PC-3 (cell line): ENCODE results near the gene NUDT3. TPM values are rescaled to one million over a fixed set of nuclear protein-coding genes. Genes with fewer than 3 reads are reported as not detected.
A peak's percentile ranks its signal among the peaks of the same experiment; 100 is the strongest.

Experiments used
- ATAC-seq: fragments of 200-7000 bp; cut with Tn5 transposase; 2 replicates; pipeline ENCODE4 v1.9.1; 2020; ENCODE audit warnings: mild to moderate bottlenecking, moderate library complexity
- BruUV-seq: library from RNA; stranded (reverse); fragments of 400-500 nt; replicated peaks from 2 replicates; lab custom pipeline; 2021; lab: Mats Ljungman, UMichigan
- CTCF ChIA-PET: fragments of 300-600 bp; sonication (Branson Sonifier 250); formaldehyde crosslinking; loops from one replicate; lab custom pipeline; 2022; ENCODE audit warnings: antibody characterized with exemption; lab: Charles Lee
- POLR2A ChIA-PET: fragments of 300-600 bp; sonication (Branson Sonifier 250); formaldehyde crosslinking; loops from one replicate; lab custom pipeline; 2022; ENCODE audit warnings: antibody characterized with exemption; ENCODE audit not compliant: unreplicated experiment; lab: Charles Lee
- DNase-seq: peaks from one replicate; pipeline ENCODE4 v3.0.0-alpha.2; 2015
- H2AFZ ChIP-seq: fragments of 300-600 bp; sonication (generic); 2 replicates; pipeline ENCODE4 v1.6.0; 2016; ENCODE audit warnings: antibody characterized with exemption, low read length
- H3F3A ChIP-seq: fragments of 300-600 bp; sonication (generic); one replicate; pipeline ENCODE4 v1.6.0; 2017; ENCODE audit warnings: antibody characterized with exemption, low read length, control low read depth, mild to moderate bottlenecking; ENCODE audit not compliant: unreplicated experiment
- H3K27ac ChIP-seq: fragments of 300-600 bp; sonication (generic); 2 replicates; pipeline ENCODE4 v1.5.1; 2016; ENCODE audit warnings: mild to moderate bottlenecking, low read length
- H3K27me3 ChIP-seq: fragments of 300-600 bp; sonication (generic); 2 replicates; pipeline ENCODE4 v1.6.1; 2016; ENCODE audit warnings: low read length, mixed read lengths
- H3K36me3 ChIP-seq: fragments of 300-600 bp; sonication (generic); 2 replicates; pipeline ENCODE4 v1.6.1; 2016; ENCODE audit warnings: low read depth, mixed run types, low read length, mixed read lengths
- H3K4me1 ChIP-seq: fragments of 300-600 bp; sonication (generic); 2 replicates; pipeline ENCODE4 v1.5.1; 2016; ENCODE audit warnings: low read length; ENCODE audit not compliant: insufficient read depth
- H3K4me2 ChIP-seq: fragments of 300-600 bp; sonication (generic); 2 replicates; pipeline ENCODE4 v1.6.0; 2016; ENCODE audit warnings: low read length
- H3K4me3 ChIP-seq: fragments of 300-600 bp; sonication (generic); 2 replicates; pipeline ENCODE4 v1.5.1; 2016; ENCODE audit warnings: mild to moderate bottlenecking, low read length, mixed read lengths
- H3K79me2 ChIP-seq: fragments of 300-600 bp; sonication (generic); 2 replicates; pipeline ENCODE4 v1.6.1; 2017; ENCODE audit warnings: low read length, mixed read lengths
- H3K9ac ChIP-seq: fragments of 300-600 bp; sonication (generic); 2 replicates; pipeline ENCODE4 v1.6.0; 2016; ENCODE audit warnings: mild to moderate bottlenecking, low read length
- H3K9me2 ChIP-seq: fragments of 300-600 bp; sonication (generic); replicated peaks from 2 replicates; pipeline ENCODE4 v1.6.1; 2016; ENCODE audit warnings: mixed run types, low read length, mixed read lengths
- H3K9me3 ChIP-seq: fragments of 300-600 bp; sonication (generic); 2 replicates; pipeline ENCODE4 v1.6.1; 2016; ENCODE audit warnings: low read length, mixed read lengths
- H4K20me1 ChIP-seq: fragments of 300-600 bp; sonication (generic); 2 replicates; pipeline ENCODE4 v1.6.1; 2016; ENCODE audit warnings: low read length, mixed read lengths
- EZH2 ChIP-seq: fragments of 300-600 bp; sonication (generic); IDR thresholded peaks from one replicate; pipeline ENCODE4 v1.6.1; 2017; ENCODE audit warnings: antibody characterized with exemption, mild to moderate bottlenecking, low read length; ENCODE audit not compliant: unreplicated experiment
- EZH2phosphoT487 ChIP-seq: fragments of 300-600 bp; sonication (generic); IDR thresholded peaks from 2 replicates; pipeline ENCODE4 v1.6.1; 2018; ENCODE audit warnings: mild to moderate bottlenecking, antibody characterized with exemption, low read length, borderline replicate concordance
- intact Hi-C: fragments of 100-400 bp; cut with micrococcal nuclease; formaldehyde crosslinking; loops from 2 replicates; pipeline ENCODE4 v1.9.0; 2023
- total RNA-seq: library from RNA; depleted of rRNA; stranded (reverse); fragments of >200 nt; gene quantifications from 2 replicates; pipeline ENCODE4 v1.2.3, GENCODE V29; 2014
- TF ChIP-seq, protein P1 (sequence below): fragments of 300-600 bp; sonication (generic); conservative IDR thresholded peaks from 2 replicates; pipeline ENCODE4 v1.5.1; 2017; ENCODE audit warnings: antibody characterized with exemption, low read depth, mild to moderate bottlenecking, low read length

NUDT3 gene
- total RNA-seq, 1 experiment from 2014 or later = 24.6 TPM

DNA sequence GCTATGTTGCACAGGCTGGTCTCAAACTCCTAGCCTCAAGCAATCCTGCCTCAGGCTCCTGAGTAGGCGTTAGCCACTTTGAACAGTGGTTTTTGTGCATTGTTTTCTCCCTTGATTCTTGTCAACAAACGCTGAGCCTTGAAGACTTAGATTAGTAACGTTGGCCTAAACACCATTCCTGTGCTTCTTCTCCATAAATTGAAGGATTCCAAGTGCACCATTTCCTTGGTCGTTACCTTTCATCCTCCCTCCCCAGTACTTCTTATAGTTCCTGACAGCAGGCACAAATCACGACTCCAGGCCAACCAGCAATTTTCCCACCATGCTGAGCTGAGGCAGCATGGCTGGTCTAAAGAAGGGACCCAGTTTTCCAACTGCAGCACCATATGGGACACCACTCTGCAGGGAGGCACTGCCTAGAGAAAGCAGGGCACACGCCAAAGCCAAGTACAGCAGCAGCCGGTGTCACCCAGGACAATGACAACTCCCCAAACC lies 24.5 kb upstream of the NUDT3 start:
- Histone ChIP-seq H3K4me1 (peaks cover 14% of the 10 kb centered on the region), H3K9ac (no peak overlapping the region), H3K79me2 (peaks cover 20% of the 10 kb centered on the region), H3K27ac (0 out of 2 replicates have a peak overlapping the region, but pooled peaks have one; percentile 3), H3K27me3 (no peaks in the 10 kb centered on the region), H3F3A (peaks cover 30% of the 10 kb centered on the region), H4K20me1 (peaks cover 46% of the 10 kb centered on the region), H3K9me2 (no peaks in the 10 kb centered on the region), H2AFZ (no peak overlapping the region), H3K36me3 (peaks cover 50% of the 10 kb centered on the region), H3K4me3 (no peak overlapping the region), H3K9me3 (no peaks in the 10 kb centered on the region), H3K4me2 (no peak overlapping the region)
- BruUV-seq = no TSS peak
- no peak for ATAC-seq
- intact Hi-C loops = no loop called here
- ChIA-PET CTCF (interaction anchor here (0.9 to 1.4 kb wide), 2 partner anchors 167 to 221 kb away, joined by 4 to 6 read pairs; partner anchors contain the start of gene SMIM29), POLR2A (interaction anchor here (0.7 kb wide), 1 partner anchor 8 kb away, joined by 3 read pairs; no protein-coding TSS in a partner anchor)
- TF ChIP-seq, protein P1, sequence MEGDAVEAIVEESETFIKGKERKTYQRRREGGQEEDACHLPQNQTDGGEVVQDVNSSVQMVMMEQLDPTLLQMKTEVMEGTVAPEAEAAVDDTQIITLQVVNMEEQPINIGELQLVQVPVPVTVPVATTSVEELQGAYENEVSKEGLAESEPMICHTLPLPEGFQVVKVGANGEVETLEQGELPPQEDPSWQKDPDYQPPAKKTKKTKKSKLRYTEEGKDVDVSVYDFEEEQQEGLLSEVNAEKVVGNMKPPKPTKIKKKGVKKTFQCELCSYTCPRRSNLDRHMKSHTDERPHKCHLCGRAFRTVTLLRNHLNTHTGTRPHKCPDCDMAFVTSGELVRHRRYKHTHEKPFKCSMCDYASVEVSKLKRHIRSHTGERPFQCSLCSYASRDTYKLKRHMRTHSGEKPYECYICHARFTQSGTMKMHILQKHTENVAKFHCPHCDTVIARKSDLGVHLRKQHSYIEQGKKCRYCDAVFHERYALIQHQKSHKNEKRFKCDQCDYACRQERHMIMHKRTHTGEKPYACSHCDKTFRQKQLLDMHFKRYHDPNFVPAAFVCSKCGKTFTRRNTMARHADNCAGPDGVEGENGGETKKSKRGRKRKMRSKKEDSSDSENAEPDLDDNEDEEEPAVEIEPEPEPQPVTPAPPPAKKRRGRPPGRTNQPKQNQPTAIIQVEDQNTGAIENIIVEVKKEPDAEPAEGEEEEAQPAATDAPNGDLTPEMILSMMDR = no peak
- TF ChIP-seq EZH2phosphoT487 (no peak), EZH2 (no peak)
- no peak for DNase-seq

DNA sequence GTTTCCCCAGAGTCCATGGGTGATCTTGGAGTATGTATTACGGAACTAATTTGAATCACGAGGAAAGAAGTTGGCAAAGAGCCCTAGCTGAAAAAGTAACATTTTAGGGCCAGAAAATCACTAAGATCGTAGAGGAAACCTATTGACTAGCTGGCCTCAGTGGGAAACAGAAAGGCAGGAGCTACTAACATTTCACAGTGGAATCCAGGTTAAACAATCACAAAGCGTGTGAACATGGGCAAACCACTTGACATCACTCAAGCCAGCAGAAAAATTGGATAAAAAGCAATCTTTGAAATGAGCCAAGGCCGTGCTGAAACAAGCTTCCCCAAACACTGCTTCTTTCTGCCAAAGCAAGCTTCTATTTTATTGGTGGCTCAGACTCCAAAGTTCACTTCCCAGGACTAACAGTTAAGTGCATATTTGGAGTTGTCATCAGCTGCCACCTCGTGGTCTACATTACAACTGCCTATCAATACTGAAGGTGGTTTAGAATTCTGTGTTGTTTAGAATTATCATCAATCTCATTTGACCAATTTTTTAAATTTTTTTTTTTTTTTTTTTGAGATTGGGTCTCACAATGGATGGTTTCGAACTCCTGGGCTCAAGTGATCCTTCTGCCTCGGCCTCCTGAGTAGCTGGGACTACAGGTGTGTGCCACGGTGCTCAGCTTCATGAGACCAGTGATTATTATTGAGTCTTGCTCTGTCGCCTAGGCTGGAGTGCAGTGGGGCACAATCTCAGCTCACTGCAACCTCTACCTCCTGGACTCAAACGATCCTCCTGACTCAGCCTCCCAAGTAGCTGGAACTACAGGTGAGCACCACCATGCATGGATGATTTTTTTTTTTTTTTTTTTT lies 22.8 kb upstream of the NUDT3 start:
- Histone ChIP-seq H3K9me2 (no peaks in the 10 kb centered on the region), H3K27me3 (no peaks in the 10 kb centered on the region), H3K9me3 (no peaks in the 10 kb centered on the region), H3F3A (peaks cover 23% of the 10 kb centered on the region), H3K36me3 (peaks cover 40% of the 10 kb centered on the region), H3K27ac (no peak overlapping the region), H3K9ac (no peak overlapping the region), H3K4me2 (no peak overlapping the region), H3K79me2 (peaks cover 6% of the 10 kb centered on the region; the same call in 1 of the 2 replicates), H3K4me1 (peaks cover 14% of the 10 kb centered on the region), H3K4me3 (no peak overlapping the region), H2AFZ (no peak overlapping the region), H4K20me1 (peaks cover 39% of the 10 kb centered on the region)
- no TSS peak for BruUV-seq
- ChIA-PET CTCF (interaction anchor here (0.5 to 1.7 kb wide), 11 partner anchors 11 to 546 kb away, joined by 3 to 34 read pairs (median 5); partner anchors contain the start of genes HMGA1 and SMIM29), POLR2A (interaction anchor here (0.9 kb wide), 1 partner anchor 171 kb away, joined by 4 read pairs; no protein-coding TSS in a partner anchor)
- intact Hi-C loops = loop anchor here (1.0 to 2.0 kb wide), 3 partner anchors 166 to 252 kb away; partner anchors contain the start of gene SMIM29
- DNase-seq (peak; percentile 72), ATAC-seq (peak; percentile 57)
- TF ChIP-seq, protein P1 = peak; percentile 80
- TF ChIP-seq EZH2phosphoT487 = no peak
